IMR-90 (cell line): ENCODE results near the gene CNGB1.
"Not testable (repeated sequence)": the region's sequence is repeated elsewhere in the genome, so short reads cannot be mapped to it uniquely, and the experiment has no call there.

Source experiments
- CEBPB ChIP-seq: IDR thresholded peaks from 2 replicates; pipeline ENCODE4 v1.6.1; 2012; ENCODE audit warnings: low read depth, low read length, improper control_type of control experiment
- CHD1 ChIP-seq: IDR thresholded peaks from 2 replicates; pipeline ENCODE4 v1.6.1; 2012; ENCODE audit warnings: low read depth, low read length, improper control_type of control experiment
- MAFK ChIP-seq: IDR thresholded peaks from 2 replicates; pipeline ENCODE4 v1.6.1; 2012; ENCODE audit warnings: low read depth, low read length, improper control_type of control experiment
- MXI1 ChIP-seq: IDR thresholded peaks from 2 replicates; pipeline ENCODE4 v1.6.1; 2012; ENCODE audit warnings: low read depth, mild to moderate bottlenecking, low read length, moderate library complexity, borderline replicate concordance
- NFE2L2 ChIP-seq: fragments of 150-350 bp; IDR thresholded peaks from 2 replicates; pipeline ENCODE4 v1.6.1; 2016; ENCODE audit warnings: low read depth, mild to moderate bottlenecking, low read length
- POLR2A ChIP-seq: IDR thresholded peaks from 2 replicates; pipeline ENCODE4 v1.6.1; 2012; ENCODE audit warnings: mild to moderate bottlenecking, low read depth, low read length
- RAD21 ChIP-seq: IDR thresholded peaks from 2 replicates; pipeline ENCODE4 v1.6.1; 2012; ENCODE audit warnings: low read length, improper control_type of control experiment
- RCOR1 ChIP-seq: IDR thresholded peaks from 2 replicates; pipeline ENCODE4 v1.6.1; 2012; ENCODE audit warnings: mild to moderate bottlenecking, low read length, improper control_type of control experiment; ENCODE audit not compliant: insufficient replicate concordance
- RFX5 ChIP-seq: IDR thresholded peaks from 2 replicates; pipeline ENCODE4 v1.8.0; 2012; ENCODE audit warnings: low read depth, mild to moderate bottlenecking, low read length, moderate library complexity
- SMC3 ChIP-seq: fragments of 150-350 bp; IDR thresholded peaks from 2 replicates; pipeline ENCODE4 v1.6.1; 2016; ENCODE audit warnings: low read depth, mild to moderate bottlenecking, antibody characterized with exemption, low read length, moderate library complexity
- TF ChIP-seq, protein P1 (sequence below): conservative IDR thresholded peaks from 2 replicates; pipeline ENCODE4 v1.5.1; 2012; ENCODE audit warnings: mild to moderate bottlenecking, low read depth, low read length, improper control_type of control experiment
- TF ChIP-seq, protein P2 (sequence below): fragments of 150-350 bp; IDR thresholded peaks from 2 replicates; pipeline ENCODE4 v1.6.1; 2017; ENCODE audit warnings: mild to moderate bottlenecking, antibody characterized with exemption, low read length, low read depth
- TF ChIP-seq, protein P3 (sequence below): fragments of 150-350 bp; IDR thresholded peaks from 2 replicates; pipeline ENCODE4 v1.6.1; 2016; ENCODE audit warnings: low read depth, mild to moderate bottlenecking, low read length, moderate library complexity, borderline replicate concordance

- TF ChIP-seq, protein P1, sequence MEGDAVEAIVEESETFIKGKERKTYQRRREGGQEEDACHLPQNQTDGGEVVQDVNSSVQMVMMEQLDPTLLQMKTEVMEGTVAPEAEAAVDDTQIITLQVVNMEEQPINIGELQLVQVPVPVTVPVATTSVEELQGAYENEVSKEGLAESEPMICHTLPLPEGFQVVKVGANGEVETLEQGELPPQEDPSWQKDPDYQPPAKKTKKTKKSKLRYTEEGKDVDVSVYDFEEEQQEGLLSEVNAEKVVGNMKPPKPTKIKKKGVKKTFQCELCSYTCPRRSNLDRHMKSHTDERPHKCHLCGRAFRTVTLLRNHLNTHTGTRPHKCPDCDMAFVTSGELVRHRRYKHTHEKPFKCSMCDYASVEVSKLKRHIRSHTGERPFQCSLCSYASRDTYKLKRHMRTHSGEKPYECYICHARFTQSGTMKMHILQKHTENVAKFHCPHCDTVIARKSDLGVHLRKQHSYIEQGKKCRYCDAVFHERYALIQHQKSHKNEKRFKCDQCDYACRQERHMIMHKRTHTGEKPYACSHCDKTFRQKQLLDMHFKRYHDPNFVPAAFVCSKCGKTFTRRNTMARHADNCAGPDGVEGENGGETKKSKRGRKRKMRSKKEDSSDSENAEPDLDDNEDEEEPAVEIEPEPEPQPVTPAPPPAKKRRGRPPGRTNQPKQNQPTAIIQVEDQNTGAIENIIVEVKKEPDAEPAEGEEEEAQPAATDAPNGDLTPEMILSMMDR: not testable (repeated sequence)
- not testable (repeated sequence) for TF ChIP-seq POLR2A, MXI1, MAFK, RAD21, RCOR1, SMC3, CEBPB, CHD1, RFX5, NFE2L2
- TF ChIP-seq, protein P2, sequence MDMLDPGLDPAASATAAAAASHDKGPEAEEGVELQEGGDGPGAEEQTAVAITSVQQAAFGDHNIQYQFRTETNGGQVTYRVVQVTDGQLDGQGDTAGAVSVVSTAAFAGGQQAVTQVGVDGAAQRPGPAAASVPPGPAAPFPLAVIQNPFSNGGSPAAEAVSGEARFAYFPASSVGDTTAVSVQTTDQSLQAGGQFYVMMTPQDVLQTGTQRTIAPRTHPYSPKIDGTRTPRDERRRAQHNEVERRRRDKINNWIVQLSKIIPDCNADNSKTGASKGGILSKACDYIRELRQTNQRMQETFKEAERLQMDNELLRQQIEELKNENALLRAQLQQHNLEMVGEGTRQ: not testable (repeated sequence)
- TF ChIP-seq, protein P3, sequence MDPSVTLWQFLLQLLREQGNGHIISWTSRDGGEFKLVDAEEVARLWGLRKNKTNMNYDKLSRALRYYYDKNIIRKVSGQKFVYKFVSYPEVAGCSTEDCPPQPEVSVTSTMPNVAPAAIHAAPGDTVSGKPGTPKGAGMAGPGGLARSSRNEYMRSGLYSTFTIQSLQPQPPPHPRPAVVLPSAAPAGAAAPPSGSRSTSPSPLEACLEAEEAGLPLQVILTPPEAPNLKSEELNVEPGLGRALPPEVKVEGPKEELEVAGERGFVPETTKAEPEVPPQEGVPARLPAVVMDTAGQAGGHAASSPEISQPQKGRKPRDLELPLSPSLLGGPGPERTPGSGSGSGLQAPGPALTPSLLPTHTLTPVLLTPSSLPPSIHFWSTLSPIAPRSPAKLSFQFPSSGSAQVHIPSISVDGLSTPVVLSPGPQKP: not testable (repeated sequence)
Measured at GRCh38 chr16:58004736-58005135, 33.8 kb upstream of the CNGB1 start.
